GM18511 (cell line): ENCODE measurements around the gene PTPRT.

Experiments
- ATAC-seq: cut with Tn5 transposase; IDR thresholded peaks from one replicate; pipeline ENCODE4 v1.9.1; 2021; ENCODE audit warnings: mild to moderate bottlenecking, moderate library complexity; ENCODE audit not compliant: unreplicated experiment

PTPRT gene

DNA sequence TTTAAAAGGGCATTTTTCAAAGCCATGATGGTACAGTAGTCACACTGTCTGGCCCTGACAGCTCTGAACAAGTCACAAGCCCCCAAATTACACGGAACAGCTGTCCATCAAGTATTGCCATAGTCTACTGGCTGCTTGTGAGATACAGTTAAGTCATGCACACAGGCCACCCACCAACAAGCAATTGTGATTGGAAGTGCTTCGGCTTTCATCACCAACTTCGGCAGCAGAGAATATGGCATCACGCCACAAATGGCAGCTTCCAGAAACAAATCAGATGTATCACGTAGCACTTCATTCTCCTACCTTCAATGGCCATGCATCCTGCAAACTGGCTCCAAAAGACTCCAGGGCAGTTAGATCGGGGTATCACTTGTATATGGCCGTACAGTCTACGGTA, 160.5 kb downstream of the PTPRT start:
- ATAC-seq = no peak

DNA sequence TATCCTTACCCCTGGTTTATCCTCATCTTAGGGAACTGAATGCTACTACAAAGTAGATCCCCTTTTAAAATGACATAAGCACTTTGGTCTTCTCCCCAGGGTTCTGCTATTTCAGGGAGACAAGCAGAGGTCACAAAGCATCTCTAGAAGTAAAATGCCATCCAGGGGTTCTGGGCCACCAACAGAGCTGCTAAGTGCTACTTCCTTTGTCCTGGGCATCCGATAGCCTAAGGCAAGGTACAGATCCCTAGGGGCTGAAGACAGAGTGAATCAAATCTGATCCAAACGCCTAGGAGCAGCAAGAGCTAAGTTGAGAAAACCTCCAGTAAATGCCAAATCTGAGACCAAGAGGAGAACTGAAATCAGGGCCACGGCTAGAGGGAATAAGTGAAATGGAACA, 161.2 kb downstream of the PTPRT start:
- ATAC-seq = no peak

GRCh38 chr20:43023836-43024235, 165.9 kb downstream of the PTPRT start:
- no peak for ATAC-seq

- ATAC-seq = no peak
These were observed 167.1 kb downstream of the PTPRT start for GRCh38 chr20:43022568-43022967.

GRCh38 chr20:43022081-43022480, 167.6 kb downstream of the PTPRT start:
- no peak for ATAC-seq

- ATAC-seq = no peak
These were observed 172.3 kb downstream of the PTPRT start for GRCh38 chr20:43017241-43018030.

DNA sequence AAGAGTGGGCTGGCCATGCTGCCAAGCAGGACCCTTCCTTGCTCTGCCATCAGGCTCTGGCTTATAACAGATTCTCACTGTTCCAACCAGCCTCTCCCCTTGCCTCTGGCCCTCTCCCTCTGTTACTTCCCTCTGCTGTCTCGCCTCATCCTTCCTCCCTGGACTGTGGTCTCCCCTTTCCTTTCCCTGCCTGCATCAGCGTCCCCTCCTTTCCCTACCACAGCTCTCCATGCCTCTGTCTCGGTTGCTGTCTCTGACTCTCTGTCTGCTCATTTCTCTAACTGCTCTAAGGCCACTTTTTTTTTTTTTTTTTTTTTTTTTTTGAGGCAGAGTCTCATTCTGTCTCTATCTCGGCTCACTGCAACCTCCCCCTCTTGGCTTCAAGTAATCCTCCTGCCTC, 173.4 kb downstream of the PTPRT start:
- ATAC-seq = no peak

DNA sequence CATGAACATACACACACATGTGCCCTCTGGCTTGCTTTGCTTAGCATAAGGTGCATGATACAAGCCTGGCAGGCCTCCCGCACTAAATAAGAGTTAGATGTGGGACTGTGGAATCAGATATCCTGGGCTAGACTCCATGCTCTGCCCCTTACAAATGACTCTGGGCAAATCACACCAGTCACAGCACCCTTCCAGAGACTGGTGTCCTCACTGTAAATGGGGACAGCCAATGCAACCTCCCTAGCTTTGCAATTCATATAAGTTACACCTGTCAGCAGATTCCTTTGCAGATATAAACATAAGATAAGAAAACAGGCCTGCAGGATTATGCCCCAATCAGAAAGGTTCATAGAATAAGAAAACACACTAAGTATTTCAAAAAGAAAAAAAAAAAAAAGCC, 174.1 kb downstream of the PTPRT start:
- no peak for ATAC-seq

DNA sequence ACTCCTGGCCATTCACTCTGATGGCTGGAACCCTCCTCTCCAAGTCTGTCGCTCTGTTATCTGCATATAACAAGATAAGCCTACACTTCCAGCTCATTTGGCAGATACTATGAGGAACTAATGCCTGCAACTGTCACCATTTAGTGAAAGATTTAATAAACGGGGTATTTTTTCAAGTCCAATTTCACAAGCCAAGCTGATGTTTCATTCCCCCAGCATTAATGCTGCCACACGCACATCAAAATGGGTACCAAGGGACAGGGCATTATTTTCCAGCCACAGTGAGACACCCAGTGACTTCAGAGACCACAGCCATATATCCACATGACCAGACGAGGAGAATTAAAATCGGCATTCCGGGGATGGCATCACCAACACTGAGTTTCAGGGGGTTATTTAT, 175.5 kb downstream of the PTPRT start:
- no peak for ATAC-seq

DNA sequence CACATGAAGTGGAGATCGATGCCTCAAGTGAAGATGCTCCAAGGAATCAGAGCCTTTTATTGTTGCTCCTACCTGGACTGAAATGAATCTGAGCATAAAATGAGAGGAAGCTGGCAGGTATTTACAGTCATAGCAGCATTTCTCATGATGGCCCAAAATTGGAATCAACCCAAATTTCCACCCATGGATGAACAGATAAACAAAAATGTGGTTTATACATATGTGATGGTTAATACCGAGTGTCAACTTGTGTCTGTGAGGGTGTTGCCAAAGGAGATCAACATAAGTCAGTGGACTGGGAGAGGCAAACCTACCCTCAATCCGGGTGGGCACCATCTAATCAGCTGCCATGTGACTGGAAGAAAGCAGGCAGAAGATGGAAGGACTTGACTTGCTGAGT, 178.2 kb downstream of the PTPRT start:
- no peak for ATAC-seq

- ATAC-seq = no peak
These were observed 180.2 kb downstream of the PTPRT start for GRCh38 chr20:43009532-43009931.

DNA sequence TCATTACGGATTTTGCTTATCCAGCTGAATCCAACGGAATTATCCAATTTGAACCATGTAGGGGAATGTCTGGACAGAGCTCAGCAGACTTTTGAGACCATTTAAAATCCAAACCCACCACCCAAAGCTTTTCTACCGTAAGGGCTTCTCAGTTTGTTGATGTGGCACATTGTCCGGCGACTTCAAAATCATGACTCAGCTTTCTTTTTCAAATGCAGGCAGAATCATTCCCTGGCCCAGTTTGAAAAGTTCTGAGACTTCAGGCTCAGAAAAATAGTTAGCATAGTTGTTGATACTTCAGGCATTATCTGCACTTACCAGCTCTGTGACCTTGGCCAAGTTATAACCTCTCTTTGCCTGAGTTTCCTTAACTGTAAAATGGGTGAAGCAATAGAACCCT, 182.2 kb downstream of the PTPRT start:
- ATAC-seq = no peak

DNA sequence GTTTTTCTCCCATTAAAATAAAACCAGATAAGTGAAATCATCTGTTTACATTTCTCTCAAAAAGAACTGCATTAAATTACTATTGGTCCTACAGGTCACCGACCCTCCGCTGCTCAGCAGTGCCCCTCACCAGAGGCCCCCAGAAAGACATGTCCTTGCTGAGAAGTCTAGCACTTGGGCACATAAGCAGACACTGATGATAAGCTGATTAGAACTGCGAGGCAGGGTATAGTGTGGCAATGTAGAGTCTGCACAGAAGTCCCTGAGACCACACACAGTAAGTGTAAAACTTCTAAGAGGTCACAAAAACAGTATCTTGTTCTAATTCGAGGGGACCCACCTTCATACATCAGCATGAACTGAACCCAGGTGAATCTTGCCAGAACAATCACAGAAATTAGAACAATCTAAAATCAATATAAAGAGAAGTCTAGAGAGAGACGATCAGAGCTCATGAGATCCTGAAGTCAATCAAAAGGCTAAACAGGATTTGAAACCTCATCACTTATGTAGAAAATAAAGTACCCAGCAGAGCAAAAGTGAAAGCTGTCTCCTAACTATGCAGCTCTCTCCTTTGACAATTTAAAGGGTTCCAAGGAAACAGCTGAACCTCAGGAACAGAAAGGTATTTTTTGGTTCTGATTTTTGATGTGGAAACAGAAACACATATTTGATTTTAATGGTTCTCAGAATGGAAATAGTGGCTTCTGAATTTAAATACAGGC, 182.9 kb downstream of the PTPRT start:
- ATAC-seq = no peak

GRCh38 chr20:43003318-43003944, 186.3 kb downstream of the PTPRT start:
- ATAC-seq = no peak

DNA sequence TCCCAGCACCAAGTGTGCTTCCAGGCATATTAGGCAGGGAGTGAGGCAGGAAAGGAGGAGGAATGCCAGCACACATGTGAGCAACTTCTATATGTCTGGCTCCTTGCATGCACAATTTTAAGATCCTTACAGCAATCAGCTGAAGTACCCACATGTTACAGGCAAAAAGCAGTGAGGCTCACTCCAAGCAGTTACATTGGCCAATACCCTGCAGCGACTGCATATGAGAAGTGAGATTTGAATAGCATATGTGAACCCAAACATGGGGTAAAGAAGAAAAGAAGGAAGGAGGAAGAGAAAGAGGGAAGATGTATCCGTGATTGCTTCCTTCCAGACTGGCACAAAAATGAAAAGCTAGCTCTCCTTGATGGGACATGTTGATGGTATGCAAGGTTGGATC, 193.6 kb downstream of the PTPRT start:
- no peak for ATAC-seq

- no peak for ATAC-seq
These were observed 201.4 kb downstream of the PTPRT start for GRCh38 chr20:42988319-42988718.

DNA sequence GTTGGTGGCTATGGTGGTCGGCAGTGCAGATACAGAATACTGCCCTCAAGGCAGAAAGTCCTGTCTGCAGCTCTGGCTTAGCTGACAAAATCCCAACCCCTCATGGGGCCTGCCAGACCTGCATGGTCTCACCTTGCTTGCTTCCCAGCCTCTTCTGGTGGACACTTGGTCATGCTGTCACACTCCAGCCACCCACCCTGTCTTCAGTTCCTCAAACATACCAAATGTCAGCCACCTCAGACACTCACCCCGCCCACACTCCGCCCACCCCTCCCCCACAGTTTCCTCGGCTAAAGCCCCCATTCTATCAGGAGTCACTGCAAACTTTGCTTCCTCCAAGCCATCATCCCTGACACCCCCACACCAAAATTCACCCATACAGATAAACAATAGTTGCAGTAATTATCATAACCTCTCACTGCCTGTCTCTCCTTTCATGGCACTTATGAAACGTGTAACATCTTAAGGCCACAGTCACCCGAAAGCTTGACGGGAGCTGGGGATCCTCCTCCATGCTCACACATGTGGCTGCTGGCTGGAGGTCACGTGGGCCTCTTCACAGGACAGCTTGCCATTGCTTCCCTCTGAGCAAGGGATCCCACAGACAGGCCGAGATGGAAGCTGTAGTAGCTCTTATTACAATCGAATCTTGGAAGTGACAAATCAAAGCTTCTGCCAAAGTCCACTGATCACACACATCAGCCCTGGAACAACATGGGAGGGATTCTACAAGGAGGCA, 202.2 kb downstream of the PTPRT start:
- no peak for ATAC-seq

DNA sequence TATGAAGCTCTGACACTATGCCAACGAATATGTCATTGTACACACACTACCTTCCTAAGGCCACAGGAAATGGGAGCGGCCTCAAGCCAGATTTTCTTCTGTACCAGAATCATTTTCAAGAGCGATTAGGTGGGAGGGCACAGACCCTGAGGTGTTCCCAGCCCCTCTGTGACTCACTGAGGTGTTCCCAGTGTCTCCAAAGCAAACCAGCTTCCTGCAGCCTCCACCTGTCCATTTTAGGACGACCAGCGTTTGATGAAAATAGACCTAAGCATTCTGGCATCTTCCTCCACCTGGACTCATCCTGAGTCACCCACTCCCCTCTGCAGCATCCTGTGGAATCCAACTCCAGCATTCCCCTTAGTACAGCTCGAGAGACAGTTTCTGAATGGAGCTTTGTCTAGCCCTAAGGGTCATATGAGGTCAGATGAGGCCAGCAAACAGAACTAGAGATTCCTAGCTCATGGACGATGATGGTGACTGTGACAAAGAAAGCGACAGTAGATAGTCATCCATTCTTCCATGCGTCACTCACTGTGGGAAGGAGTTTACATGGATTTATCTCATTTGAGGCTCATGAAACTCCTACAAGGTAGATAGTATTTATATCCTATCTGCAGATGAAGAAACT, 203.4 kb downstream of the PTPRT start:
- ATAC-seq = no peak

DNA sequence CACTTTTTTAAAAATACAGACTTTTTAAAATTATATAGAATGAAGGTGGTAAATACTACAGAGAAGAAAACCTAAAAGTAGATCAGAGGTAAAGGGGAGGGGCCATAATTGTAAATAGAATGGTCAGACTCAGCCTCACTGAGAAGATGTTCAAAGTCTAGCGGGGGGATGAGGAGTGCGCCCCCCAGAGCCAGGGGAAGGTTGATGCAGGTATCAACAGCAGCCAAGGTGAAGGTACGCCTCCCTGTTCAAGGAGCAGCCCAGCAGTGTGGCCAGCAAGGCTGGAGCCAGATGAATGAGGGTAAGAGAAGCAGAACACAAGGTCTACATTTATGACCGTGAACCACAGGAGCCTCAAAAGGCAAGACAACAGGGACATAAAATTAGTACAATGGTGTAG, 204.1 kb downstream of the PTPRT start:
- ATAC-seq = no peak

- ATAC-seq = no peak
These were observed 207.5 kb downstream of the PTPRT start for GRCh38 chr20:42982218-42982617.

- ATAC-seq = no peak
These were observed 208.5 kb downstream of the PTPRT start for GRCh38 chr20:42981253-42981652.
